Measurements from ENCODE around the gene APOB.

APOB gene

DNA sequence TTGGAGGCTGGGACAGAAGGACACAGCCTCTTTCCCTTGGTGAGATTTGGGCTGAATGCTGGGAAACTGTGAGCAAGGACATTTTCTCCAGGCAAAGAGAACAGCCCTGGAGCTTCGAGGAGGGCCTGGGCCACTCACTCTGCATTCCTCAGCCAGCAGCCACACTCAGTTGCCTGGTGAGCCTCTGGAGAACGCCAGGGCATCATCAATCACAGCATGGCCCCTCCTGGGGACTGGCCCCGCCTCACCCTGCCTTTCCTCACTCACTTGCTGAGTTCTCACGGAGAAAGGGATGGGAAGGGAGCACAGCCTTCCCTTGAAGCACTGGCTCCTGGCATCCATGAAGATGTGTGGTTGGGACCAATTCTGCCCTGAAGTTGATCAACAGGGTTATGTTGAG, 55.0 kb downstream of the APOB start:
- Histone ChIP-seq H3K27ac (replicated peaks) (no peak overlapping the region), H3K27me3 (ENCODE audit: insufficient read depth, poor library complexity, severe bottlenecking) (no peaks in the 10 kb centered on the region), H3K4me3 (replicated peaks; ENCODE audit: insufficient read depth, low read length) (no peak overlapping the region)
- TF ChIP-seq POLR2AphosphoS5 (IDR thresholded peaks at IDR 0.05; ENCODE audit: low read depth) (no peak), GABPA (IDR thresholded peaks at IDR 0.05; ENCODE audit: low read depth) (no peak), SPI1 (IDR thresholded peaks at IDR 0.05; ENCODE audit: borderline replicate concordance, low read depth) (no peak), REST (IDR thresholded peaks at IDR 0.05; ENCODE audit: insufficient replicate concordance, low read depth) (no peak), CTCF (IDR thresholded peaks at IDR 0.05; ENCODE audit: insufficient read depth, low read length) (no peak)
- no peak for DNase-seq (ENCODE audit: low read depth in 1 of 2, low spot score in 1 of 2)

GRCh38 chr2:20986024-20986939, 57.6 kb downstream of the APOB start:
- Histone ChIP-seq H3K27me3 (ENCODE audit: insufficient read depth, poor library complexity, severe bottlenecking) (no peaks in the 10 kb centered on the region), H3K27ac (replicated peaks) (no peak overlapping the region), H3K4me3 (replicated peaks; ENCODE audit: insufficient read depth, low read length) (no peak overlapping the region)
- no peak for DNase-seq (ENCODE audit: low read depth in 1 of 2, low spot score in 1 of 2)
- no peak for TF ChIP-seq POLR2AphosphoS5 (IDR thresholded peaks at IDR 0.05; ENCODE audit: low read depth)
- no peak for TF ChIP-seq REST (IDR thresholded peaks at IDR 0.05; ENCODE audit: insufficient replicate concordance, low read depth)
- no peak for TF ChIP-seq GABPA (IDR thresholded peaks at IDR 0.05; ENCODE audit: low read depth)

- no peak for DNase-seq (ENCODE audit: low read depth in 1 of 2, low spot score in 1 of 2)
- no peak overlapping the region for H3K27ac ChIP-seq (replicated peaks)
- H3K27me3 ChIP-seq (ENCODE audit: insufficient read depth, poor library complexity, severe bottlenecking) = no peaks in the 10 kb centered on the region
- no peak overlapping the region for H3K4me3 ChIP-seq (replicated peaks; ENCODE audit: insufficient read depth, low read length)
- TF ChIP-seq POLR2AphosphoS5 (IDR thresholded peaks at IDR 0.05; ENCODE audit: low read depth) (no peak), CTCF (IDR thresholded peaks at IDR 0.05; ENCODE audit: insufficient read depth, low read length) (no peak), GABPA (IDR thresholded peaks at IDR 0.05; ENCODE audit: low read depth) (no peak), SPI1 (IDR thresholded peaks at IDR 0.05; ENCODE audit: borderline replicate concordance, low read depth) (no peak), REST (IDR thresholded peaks at IDR 0.05; ENCODE audit: insufficient replicate concordance, low read depth) (no peak)
Measured at GRCh38 chr2:20985062-20985461, 58.8 kb downstream of the APOB start.

All from HL-60 (cell line).